Measurements from ENCODE around the gene UNC5B.
"Not testable (repeated sequence)": the region's sequence is repeated elsewhere in the genome, so short reads cannot be mapped to it uniquely, and the experiment has no call there.

The UNC5B gene

DNA sequence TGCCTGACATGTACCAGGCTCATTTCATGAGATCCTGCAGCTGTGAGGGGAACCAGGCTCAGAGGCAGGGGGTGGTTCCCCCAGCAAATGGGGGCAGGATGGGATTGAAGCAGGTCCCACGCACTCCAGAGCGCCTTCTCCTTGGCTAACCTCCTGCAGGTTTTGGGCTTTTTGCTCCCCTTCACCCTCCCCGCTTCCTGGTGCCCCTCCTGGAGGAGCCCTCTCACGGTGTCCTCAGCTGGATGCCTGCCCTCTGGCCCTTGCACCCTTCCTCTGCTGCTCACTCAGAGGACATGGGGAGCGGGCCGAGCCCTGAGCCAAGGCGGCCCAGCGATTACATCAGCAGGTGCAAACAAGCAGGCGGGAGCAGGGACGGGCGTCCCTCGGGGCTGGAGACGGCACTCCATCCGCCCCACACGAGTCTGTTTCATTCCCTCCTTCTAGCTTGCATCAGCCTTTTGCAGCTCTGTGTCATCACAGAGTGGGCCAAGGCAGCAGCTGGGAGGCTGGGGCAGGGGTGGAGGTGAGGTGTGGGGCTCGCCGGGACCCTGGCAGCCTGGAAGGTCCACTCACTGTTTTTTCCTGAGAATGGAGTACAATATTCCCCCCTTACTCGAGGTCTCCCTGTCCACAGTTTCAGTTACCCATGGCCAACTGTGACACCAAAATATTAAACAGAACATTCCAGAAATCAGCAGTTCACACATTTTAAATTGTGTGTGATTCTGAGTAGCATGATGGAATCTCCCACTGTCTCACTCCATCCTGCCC is 54.0 kb downstream of the UNC5B start:
- no peak for DNase-seq (ENCODE audit: low read depth in 1 of 2, low spot score in 1 of 2)

DNA sequence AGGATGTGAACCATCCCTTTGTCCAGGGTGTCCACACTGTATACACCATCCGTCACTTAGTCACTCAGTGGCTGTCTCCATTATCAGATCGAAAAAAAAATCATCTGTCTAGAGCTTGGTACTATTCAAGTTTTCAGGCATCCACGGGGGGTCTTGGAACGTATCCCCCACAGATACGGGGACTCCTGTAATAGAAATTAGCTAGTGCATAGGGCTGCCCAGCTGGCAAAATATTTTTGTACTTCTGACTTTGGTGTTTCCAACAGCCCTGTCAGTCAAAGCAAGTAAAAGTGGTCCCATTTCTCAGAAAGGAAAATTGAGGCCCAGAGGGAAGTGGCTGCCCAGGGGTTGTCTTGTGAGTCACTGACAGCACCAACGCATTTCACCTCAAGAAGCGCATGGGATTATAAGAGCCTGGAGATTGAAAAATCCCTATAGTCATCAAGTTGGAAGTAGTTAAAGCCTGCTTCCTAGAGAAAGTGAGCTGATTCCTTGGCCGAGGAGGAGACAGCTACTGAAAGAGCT is 54.6 kb downstream of the UNC5B start:
- no peak for DNase-seq (ENCODE audit: low read depth in 1 of 2, low spot score in 1 of 2)

DNA sequence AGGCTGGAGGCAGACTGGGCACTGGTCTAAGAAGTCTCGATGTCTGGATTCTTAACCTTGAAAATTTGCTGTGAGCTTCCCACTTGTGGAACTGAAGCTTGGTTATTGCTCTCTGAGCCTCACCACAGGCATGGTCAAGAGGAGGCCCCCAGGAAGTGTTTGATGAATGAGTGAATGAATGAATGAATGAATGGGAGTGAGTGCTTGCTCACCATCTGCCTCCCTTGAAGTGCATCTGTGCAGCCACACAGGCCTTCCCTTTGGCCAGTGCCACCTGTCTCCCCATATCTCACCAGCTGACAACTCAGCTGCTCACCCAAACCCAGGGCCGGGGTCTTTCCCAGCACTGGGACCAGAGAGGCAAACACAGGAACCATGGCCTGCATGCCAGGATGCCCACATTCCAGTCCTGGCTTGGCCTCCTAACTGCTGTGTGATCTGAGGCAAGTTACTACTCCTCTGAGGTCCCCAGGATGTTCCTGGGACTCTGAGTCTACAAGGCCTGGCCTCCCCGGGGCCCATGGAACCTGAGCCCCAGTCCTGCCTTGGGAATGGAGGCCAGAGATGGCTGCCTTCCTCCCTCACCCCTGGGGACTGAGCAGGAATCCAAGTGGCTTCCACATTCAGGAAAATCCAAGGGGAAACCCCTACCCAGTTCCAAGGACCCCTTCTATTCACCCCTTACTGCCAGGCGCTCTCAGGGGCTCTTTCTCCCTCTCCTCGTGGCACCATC is 55.3 kb downstream of the UNC5B start:
- no peak for DNase-seq (ENCODE audit: low read depth in 1 of 2, low spot score in 1 of 2)

DNA sequence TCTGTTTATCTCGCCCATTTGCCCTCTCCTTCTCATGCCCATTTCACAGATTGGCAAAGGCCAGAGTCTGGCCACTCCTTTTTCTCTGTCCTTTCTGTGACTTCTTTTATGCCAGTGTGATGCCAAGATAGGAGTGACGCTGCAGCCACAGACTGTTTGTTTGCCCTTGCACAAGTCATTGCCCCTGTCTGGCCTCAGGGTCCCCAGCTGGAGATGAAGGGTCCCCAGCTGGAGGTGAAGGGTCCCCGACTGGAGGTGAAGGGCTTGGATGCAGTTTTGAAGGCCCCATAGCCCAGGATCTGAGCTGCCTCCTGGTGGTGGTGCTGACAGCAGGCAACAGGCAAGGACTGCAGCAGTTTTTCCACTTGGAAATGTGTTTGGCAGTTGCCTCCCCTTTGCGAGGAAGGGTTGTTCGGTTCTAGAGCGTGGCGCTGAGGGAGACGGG is 55.9 kb downstream of the UNC5B start:
- DNase-seq (ENCODE audit: low read depth in 1 of 2, low spot score in 1 of 2), result no peak

DNA sequence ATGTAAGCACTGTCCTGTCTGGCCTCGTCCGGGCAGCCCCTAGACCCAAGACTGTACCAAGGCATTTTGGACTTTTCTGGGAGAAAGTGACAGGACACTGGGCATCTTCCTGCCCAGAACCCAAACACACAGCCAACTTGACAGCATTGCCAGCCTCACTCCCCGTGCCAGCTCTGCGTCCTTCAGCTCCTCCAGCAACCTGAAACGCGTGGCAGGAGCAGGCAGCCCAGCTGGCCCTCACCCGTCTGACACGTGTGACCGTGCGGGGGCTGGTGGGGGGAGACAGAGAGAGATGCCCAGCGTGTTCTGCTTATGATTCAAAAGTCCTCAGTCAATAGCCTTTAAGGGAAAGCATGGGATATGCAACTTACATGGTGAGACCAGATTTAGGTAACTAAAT is 56.4 kb downstream of the UNC5B start:
- no peak for DNase-seq (ENCODE audit: low read depth in 1 of 2, low spot score in 1 of 2)

DNA sequence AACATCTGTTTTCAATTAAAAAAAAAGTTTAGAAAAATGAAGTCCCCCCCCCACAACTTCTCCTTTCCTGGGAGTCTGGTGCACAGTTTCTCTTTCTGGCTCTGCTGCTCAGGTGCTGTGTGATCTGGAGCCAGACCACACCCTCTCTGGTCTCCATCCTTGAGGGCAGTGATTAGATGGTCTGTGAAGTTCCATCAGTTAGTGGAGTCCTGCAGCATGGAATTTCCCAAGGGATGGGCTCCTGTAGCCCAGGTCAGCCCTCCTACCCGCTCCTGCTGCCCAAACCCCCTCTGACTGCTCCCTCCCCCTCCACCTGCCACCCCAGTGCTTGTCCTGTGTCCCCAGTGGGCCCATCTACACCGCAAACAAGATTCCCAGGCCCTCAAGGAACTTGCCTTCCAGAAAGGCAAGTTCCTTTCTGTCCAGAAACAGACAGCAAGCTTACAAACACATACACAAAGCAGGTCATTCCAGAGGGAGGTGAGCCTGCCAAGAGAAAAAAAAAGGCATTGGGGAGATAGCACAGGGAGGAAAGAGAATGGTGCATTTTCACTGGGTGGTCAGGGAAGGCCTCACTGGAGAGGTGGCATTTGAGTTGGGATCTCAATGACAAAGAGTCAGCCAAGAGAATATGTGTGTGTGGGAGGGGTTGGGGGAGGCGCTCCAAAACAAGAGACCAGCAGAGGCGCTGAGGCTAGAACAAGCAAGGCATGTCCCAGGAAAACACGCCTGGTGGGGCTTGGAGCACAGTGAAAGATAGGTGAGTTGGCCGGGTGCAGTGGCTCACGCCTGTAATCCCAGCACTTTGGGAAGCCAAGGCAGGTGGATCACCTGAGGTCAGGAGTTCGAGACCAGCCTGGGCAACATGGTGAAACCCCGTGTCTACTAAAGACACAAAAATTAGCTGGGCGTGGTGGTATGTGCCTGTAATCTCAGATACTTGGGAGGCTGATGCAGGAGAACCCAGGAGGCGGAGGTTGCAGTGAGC is 57.2 kb downstream of the UNC5B start:
- no peak for DNase-seq (ENCODE audit: low read depth in 1 of 2, low spot score in 1 of 2)

DNA sequence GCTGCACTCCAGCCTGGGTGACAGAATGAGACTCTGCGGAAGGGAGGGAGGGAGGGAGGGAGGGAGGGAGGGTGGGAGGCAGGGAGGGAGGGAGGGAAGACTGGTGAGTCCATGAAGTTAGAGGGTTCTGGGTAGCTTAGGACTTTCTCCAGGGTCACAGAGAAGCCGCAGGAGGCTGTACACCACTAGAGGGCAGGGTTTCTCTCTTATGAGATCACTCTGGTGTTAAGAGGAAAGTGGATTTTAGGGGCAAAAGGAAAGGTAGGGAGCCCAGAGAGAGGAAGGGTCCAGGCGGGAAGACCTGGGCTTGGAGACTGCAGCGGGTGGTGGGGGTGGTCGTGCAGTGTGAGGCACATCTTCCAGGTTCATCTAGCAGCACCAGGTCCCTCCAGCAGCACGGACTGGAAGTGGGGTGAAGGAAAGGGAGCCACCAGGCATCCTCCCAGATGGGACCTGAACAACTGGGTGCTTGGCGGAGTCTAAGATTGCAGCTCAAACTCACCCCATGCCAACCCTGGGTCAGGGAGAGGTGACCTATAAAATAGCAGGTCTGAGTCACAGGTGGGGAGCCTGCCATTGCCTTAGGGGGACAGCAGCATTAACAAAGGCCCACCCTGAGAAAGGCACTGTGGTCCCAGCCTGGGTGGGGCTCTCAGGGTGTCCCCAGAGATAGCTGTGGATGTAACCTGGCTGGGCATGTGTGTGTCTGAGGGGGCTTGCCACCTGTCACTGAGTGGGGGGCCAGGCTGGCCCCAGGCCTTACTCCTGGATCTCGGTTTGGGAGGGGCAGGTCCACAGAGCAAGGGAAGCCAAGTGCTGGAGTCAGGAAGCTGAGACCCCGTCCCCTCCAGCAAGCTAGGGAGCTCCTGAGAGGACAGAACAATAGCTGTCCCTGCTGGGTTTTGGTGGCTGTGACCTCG is 58.2 kb downstream of the UNC5B start:
- no peak for DNase-seq (ENCODE audit: low read depth in 1 of 2, low spot score in 1 of 2)

DNA sequence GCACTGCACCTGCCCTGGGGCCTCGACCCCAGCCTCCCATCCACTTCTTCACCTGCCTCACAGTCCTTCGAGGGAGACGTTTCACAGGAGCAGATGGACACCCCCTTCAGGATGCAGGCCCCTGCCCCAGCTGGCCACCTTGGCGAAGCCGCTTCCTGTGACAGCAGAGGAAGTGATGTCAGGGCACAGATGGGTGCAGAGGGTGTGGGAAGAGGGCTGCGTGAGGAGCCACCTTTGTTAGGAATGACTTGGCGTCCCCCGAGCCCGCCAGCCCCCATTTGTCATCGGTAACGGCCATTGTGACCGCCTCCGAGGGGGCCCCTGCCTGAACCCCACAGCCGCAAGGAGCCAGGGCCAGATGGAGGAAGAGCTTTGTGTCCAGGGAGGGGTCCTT is 59.3 kb downstream of the UNC5B start:
- no peak for DNase-seq (ENCODE audit: low read depth in 1 of 2, low spot score in 1 of 2)

DNA sequence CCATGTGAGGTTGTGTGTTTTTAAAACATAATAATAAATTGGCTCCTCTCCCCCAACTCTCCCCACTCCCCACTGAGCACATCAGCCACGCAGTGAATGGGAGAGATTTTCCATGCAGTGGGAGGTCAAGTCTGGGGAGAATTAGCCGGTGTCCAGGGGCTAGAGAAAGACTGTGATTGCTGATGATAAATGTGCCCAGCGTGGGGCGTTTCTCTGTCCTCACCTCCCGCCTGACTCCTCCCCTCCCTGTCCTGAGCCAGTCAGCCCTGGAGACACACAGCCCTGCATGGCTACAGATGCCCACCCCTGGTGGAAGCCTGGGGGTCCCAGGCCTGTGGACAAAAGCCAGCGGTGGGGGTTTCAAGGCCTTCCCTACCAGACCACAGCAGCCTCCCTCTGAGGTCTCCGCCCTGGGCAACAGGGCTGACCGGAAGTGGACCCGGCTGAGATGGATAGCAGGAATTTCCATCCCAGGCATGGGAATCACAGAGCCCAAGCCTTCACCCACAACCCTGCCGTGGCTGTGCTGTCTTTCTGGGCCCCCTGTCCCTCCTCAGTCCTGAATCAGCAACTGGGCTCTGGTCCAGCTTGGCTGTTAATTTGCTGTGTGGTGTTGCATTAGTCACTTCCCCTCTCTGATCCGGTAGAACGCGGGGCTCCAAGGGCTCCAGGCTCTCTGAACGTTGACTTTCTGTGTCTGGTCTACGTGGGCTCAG is 59.8 kb downstream of the UNC5B start:
- DNase-seq (ENCODE audit: low read depth in 1 of 2, low spot score in 1 of 2), result no peak

DNA sequence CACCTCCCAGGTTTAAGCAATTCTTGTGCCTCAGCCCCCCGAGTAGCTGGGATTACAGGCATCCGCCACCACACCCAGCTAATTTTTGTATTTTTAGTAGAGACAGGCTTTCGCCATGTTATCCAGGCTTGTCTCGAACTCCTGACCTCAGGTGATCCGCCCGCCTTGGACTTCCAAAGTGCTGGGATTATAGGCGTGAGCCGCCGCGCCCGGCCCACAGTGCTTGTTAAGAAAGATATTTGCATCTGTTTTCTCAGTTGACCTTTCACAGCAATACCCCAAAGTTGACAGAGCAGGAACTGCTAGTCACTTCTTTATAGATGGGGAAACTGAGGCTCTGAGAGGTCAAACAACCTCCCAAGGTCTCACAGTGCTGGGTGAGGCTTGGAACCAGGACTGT is 60.6 kb downstream of the UNC5B start:
- DNase-seq (ENCODE audit: low read depth in 1 of 2, low spot score in 1 of 2), result not testable (repeated sequence)

DNA sequence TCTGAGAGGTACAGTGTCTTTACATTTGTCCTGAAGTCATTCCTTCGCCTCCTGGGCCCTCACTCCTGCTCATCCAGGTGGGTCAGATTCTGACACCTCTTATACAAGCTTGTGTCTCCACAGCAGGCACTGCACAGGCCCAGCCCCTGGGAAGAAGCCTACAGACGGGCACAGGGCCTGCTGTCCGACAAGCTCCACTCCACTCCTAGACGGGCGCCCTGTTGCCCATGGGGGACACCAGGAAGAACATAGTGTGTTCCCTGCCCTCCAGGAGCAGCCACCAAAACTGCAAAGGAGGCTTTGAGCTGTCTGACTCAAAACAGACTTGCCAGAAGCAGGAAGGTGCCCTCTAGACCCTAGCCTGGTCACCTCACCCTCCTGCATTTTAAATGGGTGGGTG is 61.1 kb downstream of the UNC5B start:
- no peak for DNase-seq (ENCODE audit: low read depth in 1 of 2, low spot score in 1 of 2)

DNA sequence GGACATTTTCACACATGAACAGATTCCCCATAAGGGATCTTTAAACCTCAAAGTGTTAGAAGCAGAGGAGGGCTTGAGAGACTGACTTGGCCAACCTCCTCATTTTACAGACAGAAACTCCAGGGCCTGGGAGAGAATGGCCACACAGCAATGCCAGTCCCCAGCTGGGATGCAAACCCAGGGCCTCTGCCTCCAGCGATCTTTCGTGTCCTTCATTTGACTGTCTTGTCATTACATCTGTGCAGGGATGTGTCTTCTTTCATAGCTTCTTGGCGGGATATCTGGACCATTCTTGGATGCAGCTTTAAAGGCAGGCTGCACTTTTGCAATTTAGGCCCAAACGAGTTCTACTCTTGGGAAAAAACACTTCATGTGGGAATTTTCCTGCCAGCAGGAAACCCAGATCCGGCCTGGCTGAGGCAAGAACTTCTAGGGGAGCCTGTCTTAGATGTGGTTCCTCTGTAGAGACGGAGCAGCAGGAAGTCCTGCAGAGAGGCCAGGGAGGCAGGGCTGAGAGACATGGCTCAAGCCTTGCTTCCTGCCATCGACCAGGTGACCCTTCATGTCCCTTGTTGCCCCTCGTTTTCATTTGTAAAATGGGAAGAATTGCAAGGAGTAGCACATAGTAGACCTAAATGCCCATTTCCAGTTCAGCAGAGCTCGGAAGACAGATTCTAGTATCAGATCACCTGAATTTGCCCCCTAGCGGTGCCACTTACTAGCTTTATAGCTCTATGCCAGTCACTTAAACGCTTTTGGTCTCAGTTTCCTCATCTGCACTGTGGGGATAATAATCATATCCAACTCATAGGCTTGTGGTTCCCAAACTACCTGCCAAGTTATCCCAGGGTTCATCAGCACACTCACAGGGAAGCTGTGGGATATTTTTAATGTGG is 62.8 kb downstream of the UNC5B start:
- no peak for DNase-seq (ENCODE audit: low read depth in 1 of 2, low spot score in 1 of 2)

DNA sequence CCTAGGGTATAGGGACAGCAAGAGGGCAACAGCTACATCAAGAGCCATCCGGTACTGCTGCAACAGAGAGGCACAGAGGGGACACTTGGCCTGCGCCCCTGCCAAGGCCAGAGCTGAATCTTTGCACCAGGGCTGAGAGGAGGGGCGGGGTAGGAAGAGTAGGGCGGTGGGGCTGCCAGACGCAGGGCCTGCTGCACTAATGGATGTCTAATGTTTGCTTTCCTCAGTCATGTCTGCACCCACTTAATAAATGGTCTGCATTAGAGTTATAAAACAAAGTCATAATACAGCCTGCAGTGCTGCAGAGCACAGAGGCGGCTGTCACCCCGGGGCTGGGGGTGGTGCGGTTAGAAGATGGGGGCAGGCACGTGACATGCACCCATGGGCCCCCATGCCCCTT is 64.5 kb downstream of the UNC5B start:
- DNase-seq (ENCODE audit: low read depth in 1 of 2, low spot score in 1 of 2), result no peak

DNA sequence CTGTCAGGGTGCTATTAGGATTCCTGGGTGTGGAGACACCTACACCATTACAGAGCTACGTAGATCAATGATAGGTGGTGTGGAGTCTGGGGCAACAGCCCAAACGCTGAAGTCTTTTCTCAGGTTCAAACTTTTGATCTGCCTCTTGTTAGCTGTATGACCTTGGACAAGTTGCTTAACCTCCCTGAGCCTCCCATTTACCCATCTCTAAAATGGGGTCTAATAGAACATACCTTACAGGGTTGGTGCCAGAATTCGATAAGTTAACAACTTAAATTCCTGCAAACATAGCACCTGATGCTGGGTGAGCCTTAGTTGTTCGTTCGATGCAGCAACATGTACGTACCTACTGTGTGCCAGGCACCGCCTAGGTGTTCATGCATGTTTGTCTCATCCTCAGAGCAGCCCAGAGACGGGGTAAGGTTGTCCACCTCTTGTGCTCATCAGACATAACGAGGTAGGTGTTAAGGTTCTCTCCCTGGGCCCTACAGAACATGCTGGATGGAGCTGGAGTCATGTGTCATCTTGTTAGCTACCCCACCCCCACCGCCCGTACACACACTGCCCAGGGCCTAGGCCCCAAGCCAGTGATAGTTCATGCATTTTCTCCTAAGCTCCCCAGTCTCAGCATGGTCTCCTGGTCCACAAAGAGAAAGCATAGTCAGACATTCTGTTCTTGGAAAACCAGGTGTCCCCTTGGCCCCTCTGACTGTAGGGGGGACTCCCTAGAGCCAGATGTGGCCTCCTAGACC is 65.7 kb downstream of the UNC5B start:
- DNase-seq (ENCODE audit: low read depth in 1 of 2, low spot score in 1 of 2), result no peak

DNA sequence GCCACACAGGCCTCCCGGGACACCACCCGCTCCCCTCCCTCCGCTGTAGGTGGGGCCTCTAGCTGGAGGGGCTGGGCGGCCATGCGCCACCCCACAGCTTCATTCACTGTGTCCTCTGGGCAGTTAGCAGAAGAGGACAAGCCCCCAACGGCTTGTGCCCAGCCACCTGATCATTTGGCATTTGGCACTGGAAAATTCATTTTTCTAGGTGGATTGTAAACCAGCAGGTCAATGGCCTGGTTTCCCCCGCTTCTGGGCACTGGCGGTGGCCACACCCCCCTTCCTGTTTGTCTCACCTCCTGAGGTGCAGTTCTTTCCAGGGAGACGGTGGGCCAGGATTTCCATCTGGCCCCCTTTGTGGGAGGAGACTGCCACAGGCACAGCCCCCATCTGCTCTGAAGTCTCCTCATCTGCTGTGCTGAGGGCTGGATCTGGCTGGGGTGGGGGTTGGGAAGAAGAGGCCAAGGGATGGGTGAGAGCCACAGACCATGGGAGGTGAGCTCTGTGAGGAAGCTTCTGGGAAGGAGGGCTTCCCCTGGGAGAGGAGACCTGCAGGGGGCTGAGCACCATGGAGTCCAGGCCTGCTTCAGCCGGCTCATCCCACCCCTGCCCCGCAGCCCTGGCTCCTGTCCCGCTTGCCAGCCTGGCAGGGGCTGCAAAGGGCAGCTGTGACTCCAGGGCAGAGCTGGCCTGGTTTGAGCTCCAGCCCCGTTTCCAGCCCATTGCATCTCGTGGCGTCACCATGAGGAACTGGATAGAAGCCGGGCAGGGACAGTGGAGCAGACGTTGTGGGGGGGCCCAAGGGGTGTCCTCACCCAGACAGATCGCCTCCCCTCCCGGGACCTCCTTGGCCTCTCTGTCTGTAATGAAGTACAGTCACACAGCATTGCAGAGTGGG is 66.6 kb downstream of the UNC5B start:
- DNase-seq (ENCODE audit: low read depth in 1 of 2, low spot score in 1 of 2), result no peak

DNA sequence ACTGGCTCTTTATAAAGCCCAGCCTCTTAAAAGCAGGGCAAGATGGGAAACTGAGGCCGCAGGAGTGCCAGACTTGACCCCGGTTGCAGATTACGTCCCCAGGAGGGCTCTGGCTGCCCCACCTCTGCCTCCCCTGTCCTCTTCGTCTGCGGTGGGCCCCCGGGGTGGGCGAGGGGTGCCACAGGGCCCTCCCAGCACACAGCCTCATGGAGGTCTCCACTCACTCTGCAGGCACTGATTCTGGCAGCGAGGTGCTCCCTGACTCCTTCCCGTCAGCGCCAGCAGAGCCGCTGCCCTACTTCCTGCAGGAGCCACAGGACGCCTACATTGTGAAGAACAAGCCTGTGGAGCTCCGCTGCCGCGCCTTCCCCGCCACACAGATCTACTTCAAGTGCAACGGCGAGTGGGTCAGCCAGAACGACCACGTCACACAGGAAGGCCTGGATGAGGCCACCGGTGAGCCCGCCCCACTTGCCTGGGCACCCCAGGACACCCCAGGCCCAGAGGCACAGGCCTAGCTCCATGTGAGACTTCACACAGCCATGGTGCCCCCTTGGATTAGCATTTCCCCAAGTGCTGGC is 67.3 kb downstream of the UNC5B start:
- DNase-seq (ENCODE audit: low read depth in 1 of 2, low spot score in 1 of 2), result no peak
